ENCODE data around the gene ULBP1.
"Not testable (repeated sequence)": the region's sequence is repeated elsewhere in the genome, so short reads cannot be mapped to it uniquely, and the experiment has no call there.

ULBP1 gene

GRCh38 chr6:149933461-149933860 lies 30.3 kb upstream of the ULBP1 start:
- DNase-seq (ENCODE audit: low read depth), result no peak

GRCh38 chr6:149934249-149935156 lies 29.2 kb upstream of the ULBP1 start:
- peak; percentile 66 for DNase-seq (ENCODE audit: low read depth)

GRCh38 chr6:149935246-149935645 lies 28.5 kb upstream of the ULBP1 start:
- no peak for DNase-seq (ENCODE audit: low read depth)

- DNase-seq (ENCODE audit: low read depth), result no peak
These were observed 28.1 kb upstream of the ULBP1 start for GRCh38 chr6:149935668-149936067.

- DNase-seq (ENCODE audit: low read depth), result no peak
These were observed 27.0 kb upstream of the ULBP1 start for GRCh38 chr6:149936743-149937142.

- DNase-seq (ENCODE audit: low read depth), result not testable (repeated sequence)
These were observed 25.7 kb upstream of the ULBP1 start for GRCh38 chr6:149938013-149938570.

GRCh38 chr6:149938571-149939355 lies 25.0 kb upstream of the ULBP1 start:
- DNase-seq (ENCODE audit: low read depth), result no peak

GRCh38 chr6:149939356-149939648 lies 24.4 kb upstream of the ULBP1 start:
- no peak for DNase-seq (ENCODE audit: low read depth)

- DNase-seq (ENCODE audit: low read depth), result no peak
These were observed 23.7 kb upstream of the ULBP1 start for GRCh38 chr6:149939909-149940671.

GRCh38 chr6:149940672-149940982 lies 23.1 kb upstream of the ULBP1 start:
- no peak for DNase-seq (ENCODE audit: low read depth)

- DNase-seq (ENCODE audit: low read depth), result peak; percentile 89
These were observed 21.9 kb upstream of the ULBP1 start, which contains the start of gene ULBP2 for GRCh38 chr6:149941583-149942460. ULBP2 (plus strand) TSS chr6:149942014; CDS start chr6:149942073, 59 bp downstream.

- DNase-seq (ENCODE audit: low read depth), result no peak
These were observed 21.3 kb upstream of the ULBP1 start for GRCh38 chr6:149942461-149942829.

GRCh38 chr6:149943321-149943720 lies 20.4 kb upstream of the ULBP1 start:
- not testable (repeated sequence) for DNase-seq (ENCODE audit: low read depth)

- DNase-seq (ENCODE audit: low read depth), result not testable (repeated sequence)
These were observed 18.5 kb upstream of the ULBP1 start for GRCh38 chr6:149945276-149945675.

GRCh38 chr6:149946631-149947030 lies 17.1 kb upstream of the ULBP1 start:
- not testable (repeated sequence) for DNase-seq (ENCODE audit: low read depth)

GRCh38 chr6:149947533-149947932 lies 16.2 kb upstream of the ULBP1 start:
- not testable (repeated sequence) for DNase-seq (ENCODE audit: low read depth)

GRCh38 chr6:149948011-149948410 lies 15.7 kb upstream of the ULBP1 start:
- no peak for DNase-seq (ENCODE audit: low read depth)

GRCh38 chr6:149948616-149949015 lies 15.1 kb upstream of the ULBP1 start:
- no peak for DNase-seq (ENCODE audit: low read depth)

GRCh38 chr6:149950423-149950822 lies 13.3 kb upstream of the ULBP1 start:
- DNase-seq (ENCODE audit: low read depth), result no peak

GRCh38 chr6:149951096-149951495 lies 12.6 kb upstream of the ULBP1 start:
- DNase-seq (ENCODE audit: low read depth), result no peak

- DNase-seq (ENCODE audit: low read depth), result no peak
These were observed 12.1 kb upstream of the ULBP1 start for GRCh38 chr6:149951626-149952025.
